Sigmoid colon (tissue), 4 donors: ENCODE measurements around the gene LGALSL.

Experiments
- CTCF ChIP-seq, 4 experiments: fragments of 450-650 bp in 3 of 4; fragments of 200-600 bp in 1 of 4; IDR thresholded peaks; one replicate each; pipeline ENCODE4 v1.5.1; 2016 to 2019; ENCODE audit warnings: antibody characterized with exemption in 4 of 4, mild to moderate bottlenecking in 3 of 4, moderate library complexity in 2 of 4
- POLR2A ChIP-seq, 2 donors: fragments of 450-650 bp; IDR thresholded peaks; one replicate each; pipeline ENCODE4 v1.6.1; 2016; ENCODE audit warnings: antibody characterized with exemption in 2 of 2, mild to moderate bottlenecking in 2 of 2, moderate library complexity in 2 of 2
- POLR2AphosphoS5 ChIP-seq, 4 donors: sonication (generic); formaldehyde crosslinking; IDR thresholded peaks; one replicate each; pipeline ENCODE4 v1.6.1; 2017; ENCODE audit warnings: antibody characterized with exemption in 4 of 4

GRCh38 chr2:64492821-64493220 is 38.9 kb downstream of the LGALSL start:
- TF ChIP-seq CTCF (IDR thresholded peaks at IDR 0.05) (no peak), POLR2AphosphoS5 (IDR thresholded peaks at IDR 0.05) (no peak), POLR2A (IDR thresholded peaks at IDR 0.05) (no peak)
